GM19463 (cell line): Measurements from ENCODE around the gene RBM15.

Experiments used
- ATAC-seq: cut with Tn5 transposase; IDR thresholded peaks from one replicate; pipeline ENCODE4 v1.9.1; 2021; ENCODE audit warnings: mild to moderate bottlenecking, moderate library complexity; ENCODE audit not compliant: unreplicated experiment

The RBM15 gene

GRCh38 chr1:110338886-110339406 is at the start of gene RBM15:
TSS of gene RBM15 (plus strand) at chr1:110339377. CDS start at chr1:110339406, 29 bp downstream.
- ATAC-seq: peak; percentile 62

GRCh38 chr1:110291241-110292030 is 47.7 kb upstream of the RBM15 start:
- no peak for ATAC-seq

GRCh38 chr1:110292031-110292741 is 47.0 kb upstream of the RBM15 start:
- ATAC-seq: no peak

DNA sequence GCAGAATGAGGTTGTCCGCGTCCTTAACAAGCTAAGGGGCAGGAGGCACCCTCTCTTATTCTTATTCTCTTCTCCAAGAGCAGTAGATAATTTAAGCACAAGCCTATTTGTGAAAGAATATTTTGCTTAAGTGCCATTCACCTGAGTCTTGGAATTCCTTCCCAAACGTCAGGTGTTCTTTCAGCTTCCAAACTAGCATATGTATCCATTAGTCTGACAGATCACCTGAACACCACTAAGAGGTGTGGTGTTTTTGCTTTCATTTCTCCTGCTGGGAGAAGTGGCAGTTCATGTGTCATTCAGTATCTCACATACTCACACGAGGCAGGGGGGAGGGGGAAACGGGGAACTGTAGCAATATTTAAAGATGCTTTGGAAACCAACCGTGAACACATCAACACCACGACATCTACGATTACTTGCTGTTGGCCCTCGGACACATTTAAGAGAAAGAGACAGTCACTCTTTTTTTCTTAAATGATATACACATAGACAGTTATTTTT is 45.5 kb upstream of the RBM15 start:
- no peak for ATAC-seq

GRCh38 chr1:110294308-110294707 is 44.9 kb upstream of the RBM15 start:
- no peak for ATAC-seq

DNA sequence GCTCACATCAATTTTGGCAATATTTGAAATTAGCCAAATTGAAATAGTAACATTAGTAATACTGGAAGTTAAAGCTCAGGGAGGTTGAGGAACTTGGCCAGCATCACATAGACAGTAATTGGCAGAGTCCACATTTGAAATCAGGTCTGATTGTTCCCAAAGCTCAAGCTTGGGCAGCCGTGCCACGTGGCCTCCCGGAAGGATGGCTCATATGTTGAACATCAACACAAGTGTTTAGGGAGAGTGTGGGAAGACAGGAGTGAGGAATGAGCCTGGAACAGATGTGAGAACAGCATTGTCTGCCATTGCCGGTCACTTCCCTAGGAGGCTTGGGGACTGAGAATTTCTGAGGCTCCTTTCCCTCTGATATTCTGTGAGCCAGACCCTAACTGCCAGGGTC is 40.2 kb upstream of the RBM15 start:
- ATAC-seq: no peak

DNA sequence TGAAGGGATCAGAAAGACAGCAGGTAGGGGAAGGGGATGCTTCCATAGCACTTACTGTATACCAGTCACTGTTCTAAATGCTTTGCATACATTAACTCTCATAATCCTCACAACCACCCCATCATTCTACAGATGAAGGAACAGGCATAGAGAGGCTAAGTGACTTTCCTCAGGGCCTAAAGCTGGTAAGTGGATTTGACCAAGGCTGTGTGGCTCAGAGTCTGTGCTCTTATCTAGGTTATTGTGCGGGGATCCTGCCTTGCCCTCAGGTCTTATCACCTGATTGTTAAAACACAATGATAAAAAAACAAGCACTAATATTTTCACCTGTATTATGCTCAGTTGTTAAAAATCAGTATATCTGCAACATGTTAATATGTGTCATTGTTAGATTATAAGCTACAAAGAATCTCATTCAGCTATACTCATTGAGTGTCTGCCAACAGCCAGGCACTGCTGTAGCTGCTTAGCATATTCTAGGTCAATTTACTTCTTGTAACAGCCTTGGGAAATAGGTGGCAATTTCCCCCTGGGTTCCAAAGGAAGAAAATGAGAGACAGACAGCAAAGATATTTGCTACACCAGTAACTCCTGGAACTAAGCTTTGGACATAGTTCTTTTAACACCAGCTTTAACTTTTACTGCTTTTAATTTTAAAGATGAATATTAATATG is 38.6 kb upstream of the RBM15 start:
- no peak for ATAC-seq

GRCh38 chr1:110302836-110303235 is 36.3 kb upstream of the RBM15 start:
- no peak for ATAC-seq

DNA sequence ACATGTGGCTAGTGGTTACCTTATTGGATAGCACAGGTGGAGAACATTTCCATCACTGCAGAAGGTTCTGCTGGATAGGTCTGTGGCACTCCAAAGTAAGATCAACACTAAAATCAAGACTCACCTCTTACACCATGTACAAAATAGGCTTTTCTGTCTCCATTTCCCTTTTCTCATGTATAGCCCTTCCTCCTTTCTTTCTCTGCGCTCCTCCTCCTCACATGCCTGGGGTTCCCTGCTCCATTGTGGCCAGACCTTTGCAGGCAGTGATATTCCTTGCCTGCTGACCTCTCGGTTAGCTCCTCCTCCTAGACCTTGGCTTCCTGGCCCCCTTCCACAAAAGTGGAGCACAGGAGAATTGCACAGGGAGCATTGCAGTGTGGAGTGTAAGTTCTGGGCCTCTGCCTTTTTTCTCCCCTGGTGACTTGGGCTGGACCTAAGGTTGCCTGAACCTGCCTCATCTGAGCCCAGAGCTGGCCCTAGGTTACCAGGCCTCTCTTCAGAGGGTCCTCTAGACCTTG is 33.2 kb upstream of the RBM15 start:
- no peak for ATAC-seq

- no peak for ATAC-seq
These were observed 31.8 kb upstream of the RBM15 start for GRCh38 chr1:110307239-110307974.

DNA sequence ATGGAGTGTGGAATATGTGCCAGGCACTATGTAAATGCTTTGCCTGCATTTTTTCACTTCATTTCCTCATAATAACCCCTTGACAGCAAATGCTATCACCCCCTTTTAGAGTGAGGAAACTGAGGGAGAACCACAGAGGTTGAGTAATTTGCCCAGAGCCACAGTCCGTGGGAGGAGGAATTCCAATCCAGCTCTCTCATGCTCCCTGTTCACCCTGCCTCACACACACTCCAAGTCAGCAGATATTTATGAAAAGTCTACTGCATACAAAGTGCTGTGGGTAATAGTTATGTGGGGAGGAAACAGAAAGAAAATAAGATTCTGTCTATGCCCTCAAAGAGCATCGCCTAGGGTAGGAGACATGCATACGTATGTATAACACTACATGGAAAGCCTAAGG is 30.9 kb upstream of the RBM15 start:
- no peak for ATAC-seq

DNA sequence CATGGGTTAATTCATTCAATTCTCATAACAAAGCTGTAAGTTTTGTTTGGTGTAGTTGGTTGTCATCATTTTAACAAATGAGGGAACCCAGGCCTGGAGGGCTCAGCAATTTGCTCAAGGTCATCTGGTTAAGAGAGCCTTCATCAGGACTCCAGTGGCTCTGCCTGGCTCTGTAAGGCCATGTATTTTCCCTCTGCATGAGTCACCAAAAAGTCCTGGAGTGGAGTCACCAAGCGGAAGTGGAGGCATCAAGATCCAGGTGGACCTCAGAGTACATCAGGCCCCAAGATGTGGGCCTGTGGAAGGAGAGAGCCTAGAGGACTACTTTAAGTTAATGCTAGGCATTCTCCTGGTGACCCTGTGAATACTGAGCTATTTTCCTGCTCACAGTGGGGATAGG is 30.0 kb upstream of the RBM15 start:
- ATAC-seq: no peak

DNA sequence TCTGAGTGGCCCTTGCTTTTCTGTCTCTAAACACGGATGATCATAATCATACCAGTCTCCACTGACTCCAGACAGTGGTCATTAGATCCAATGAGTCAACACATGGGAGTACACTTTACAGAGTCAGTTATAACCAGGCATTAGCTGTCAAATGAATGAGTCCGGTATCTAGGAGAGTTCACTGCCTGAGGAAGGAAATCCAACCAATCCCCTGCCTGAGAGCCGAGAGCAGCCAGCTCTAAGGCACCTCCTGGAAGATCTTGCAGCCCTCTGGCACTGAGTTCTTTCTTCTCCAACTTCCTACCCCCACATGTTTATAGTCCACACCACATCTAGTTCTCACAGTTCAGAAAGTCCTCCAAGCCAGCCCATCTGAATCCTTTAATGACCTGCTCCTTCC is 29.4 kb upstream of the RBM15 start:
- no peak for ATAC-seq

- no peak for ATAC-seq
These were observed 28.9 kb upstream of the RBM15 start for GRCh38 chr1:110310300-110310699.

- no peak for ATAC-seq
These were observed 26.7 kb upstream of the RBM15 start for GRCh38 chr1:110312188-110313121.

DNA sequence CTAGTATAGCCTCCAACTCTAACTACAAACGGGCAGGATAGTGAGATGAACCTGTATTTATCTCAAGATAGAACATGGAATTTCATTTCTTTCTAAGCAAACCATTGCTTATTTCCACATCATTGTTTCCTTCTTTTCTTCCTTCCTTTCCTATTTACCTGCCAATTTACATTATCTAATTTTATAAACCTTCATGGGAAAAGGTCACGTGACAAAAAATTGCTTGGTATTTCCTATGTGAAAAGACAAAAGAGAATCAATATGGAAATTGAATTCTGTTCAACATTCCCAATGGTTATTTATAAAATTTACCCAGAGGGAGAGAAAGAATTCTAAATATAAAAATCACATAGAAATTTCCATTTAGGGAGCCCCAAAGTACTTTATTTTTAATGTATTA is 22.4 kb upstream of the RBM15 start:
- ATAC-seq: no peak

DNA sequence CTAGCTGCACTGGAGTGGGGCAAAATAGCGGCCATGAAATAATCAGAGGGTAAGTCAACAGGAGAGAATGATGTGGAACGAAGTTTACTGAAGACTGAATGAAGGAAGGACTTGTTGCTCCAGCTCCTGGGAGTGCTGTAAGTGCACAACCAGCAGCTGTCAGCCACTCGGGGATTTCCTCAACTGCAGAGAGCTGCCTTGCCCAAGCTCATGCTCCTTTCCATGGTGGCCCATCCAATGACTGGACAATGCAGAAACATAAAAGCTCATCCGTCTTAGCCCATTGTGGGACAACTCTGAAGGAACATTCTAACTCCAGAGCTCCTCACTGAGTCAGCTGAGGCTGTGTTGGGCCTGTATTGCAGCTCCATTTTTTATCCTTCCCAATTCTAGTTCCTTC is 21.1 kb upstream of the RBM15 start:
- no peak for ATAC-seq

DNA sequence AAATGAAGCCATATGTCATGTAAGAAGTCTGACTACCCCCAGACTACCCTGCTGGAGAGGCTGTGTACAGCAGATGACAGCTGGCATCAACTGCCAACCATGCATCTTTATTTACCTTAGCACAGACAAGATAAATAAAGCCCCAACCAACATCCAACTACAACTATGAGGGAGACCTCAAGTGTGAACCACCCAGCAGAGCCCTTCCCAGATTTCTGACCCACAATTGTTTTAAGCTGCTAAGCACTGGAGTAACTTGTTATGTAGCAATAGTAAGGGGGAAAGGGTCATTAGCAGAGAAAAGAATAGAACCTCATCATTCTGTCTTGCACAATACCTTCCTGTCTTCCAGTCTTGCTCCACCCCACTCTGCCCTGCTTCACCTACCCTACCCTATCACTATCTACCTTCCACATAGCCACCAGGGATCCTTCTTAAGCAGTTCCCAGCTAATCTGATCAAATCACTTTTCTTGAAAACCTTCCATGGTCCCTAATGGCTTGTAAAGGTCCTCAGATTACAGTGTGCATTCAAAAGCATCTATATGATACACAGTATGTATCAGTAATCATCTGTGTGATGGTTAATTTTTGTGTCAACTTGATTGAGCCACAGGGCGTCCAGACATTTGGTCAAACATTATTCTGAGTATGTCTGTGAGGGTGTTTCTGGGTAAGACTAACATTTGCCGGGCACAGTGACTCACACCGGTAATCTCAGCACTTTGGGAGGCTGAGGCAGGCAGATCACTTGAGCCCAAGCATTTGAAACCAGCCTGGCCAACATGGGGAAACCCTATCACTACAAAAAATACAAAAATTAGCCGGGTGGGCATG is 19.6 kb upstream of the RBM15 start:
- no peak for ATAC-seq

GRCh38 chr1:110320168-110320518 is 19.0 kb upstream of the RBM15 start:
- no peak for ATAC-seq
